ENCODE data around the gene CNPY1.

The CNPY1 gene

DNA sequence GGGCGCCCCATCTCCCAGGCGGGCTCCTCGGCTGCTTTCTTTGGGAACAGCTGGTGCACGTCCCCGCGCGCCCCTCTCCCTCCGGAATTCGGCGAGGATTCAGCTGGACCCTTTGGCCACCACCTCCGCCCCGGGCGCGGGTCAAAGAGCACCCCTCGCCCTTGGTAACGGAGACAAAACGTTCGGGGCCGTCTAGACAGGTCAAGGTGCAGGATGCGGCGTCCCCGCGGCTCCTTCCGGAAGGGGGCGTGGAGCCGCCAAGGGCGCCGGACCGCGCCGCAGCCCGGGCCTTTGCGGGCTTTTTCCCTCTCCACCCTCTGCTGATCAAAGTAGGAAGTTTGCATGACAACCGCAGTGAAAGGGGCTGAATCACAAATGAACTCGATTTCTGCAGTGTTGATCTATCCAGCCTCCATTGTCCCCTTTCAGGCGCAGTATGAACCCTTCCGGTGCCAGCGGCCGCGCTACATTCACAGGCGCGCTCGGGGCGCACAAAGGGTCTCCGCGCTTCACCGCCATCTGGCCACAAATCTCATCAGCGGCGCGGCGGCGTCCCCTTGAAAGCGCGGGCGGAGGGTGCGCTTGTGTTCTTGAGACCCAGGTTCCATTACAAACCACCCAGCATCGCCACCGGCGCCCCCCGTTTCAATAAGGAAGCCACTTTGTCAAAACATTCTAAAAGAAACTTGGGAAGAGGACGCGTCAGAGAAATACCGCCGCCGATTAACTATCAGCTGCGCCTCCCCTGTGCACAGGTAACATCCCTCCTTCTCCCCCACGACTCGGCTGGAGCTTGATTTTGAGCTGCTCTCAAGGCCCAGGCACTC is 36.4 kb downstream of the CNPY1 start:
- no peak for DNase-seq

DNA sequence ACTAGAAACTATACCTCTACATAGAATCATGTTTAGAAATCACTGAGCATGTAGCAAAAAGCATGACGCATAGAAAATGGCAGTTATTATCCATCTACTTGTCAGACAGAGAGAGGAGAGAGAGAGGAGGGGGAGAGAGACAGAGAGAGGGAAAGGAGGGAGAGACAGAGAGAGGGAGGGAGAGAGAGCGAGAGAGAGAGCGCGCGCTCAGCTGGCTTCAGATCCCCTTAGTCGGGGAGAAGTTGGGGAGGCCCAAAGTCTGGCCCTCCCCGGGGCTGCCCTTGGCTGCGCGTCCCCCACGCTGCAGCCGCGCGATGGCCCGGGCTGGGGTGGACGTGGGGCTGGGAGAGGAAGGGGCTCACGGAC is 37.0 kb downstream of the CNPY1 start:
- no peak for DNase-seq

DNA sequence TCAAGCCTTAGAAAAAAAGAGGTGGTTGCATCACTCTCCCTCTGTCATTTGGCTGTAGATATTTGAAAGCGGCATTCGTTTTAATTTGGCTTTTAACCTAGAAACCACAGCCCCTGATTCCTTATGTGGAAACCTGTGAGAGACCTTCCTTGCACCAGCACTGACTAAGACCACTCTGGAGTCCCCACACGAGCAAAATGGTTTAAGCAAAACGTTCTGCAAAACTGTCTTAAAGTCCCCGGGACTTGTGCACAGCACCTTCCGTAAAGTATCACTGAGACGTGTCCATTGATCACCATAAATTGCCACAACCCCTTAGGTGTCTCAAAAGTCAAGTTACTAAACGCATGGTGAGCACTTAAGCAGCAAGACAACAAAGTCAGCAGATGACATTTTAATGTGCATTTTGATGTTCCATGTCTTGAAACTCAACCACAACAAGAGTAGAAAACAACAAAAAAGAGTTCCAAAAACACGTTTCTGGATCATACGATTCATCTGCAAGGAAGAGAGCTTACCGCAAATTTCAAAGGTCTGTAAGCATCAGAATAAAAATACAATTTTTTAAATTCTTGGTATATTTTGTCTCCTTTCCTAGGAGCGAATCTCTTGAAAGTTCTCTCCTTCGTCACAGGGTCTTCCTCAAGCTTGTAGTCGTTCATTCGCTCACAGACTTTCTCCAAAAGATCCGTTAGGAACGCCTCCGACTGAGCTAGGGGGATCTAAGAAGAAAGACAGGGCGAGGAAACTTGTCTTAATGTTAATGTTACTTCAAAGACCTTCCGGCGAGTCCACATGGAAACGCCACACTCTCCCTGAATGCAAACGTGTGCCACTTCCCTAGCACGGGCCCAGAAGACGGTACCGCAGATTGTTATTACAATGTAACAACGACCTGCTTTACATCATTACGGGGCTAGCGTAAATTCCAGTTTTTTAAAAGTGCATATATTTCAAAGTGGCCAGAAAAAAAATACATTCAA is 37.7 kb downstream of the CNPY1 start:
- no peak for DNase-seq

DNA sequence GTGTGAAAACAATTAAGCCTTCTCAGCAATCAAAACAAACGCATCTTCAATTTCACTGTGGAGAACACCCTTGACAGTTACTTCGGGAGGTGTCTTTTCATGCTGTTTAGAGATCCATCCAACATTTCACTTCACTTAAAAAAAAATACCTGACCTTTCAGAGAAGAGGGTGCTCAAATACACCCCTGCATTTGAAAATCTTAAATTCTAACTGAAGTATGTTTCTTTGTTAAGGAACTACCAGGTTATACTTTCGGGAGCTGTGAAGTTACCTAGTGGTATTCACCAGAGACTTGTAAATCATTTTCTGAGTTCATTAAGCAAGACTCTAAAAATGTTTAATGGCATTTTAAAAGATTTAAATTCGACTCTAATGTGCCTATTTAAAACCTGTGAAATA is 38.8 kb downstream of the CNPY1 start:
- no peak for DNase-seq

DNA sequence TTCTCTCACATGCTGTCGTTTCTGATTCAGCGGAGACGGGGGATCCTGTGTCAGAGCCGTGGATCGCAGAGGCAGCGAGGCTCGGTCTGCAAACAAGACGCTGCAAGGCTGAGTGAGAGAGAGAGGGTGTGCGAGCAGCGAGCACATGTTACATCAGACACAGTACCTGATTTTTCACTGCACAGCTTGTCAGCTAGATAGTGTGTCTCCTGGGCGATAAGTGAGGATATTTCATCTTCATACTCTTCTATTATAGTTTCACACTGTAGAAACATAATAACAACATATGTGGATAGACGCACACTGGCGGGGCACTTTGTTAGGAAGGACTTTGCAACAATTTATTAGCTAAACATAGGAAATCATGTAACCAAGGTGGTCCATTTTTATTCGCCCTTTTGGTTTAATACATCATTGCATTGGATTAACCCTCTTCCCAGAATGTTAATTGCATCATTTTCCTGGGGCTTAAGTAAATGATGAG is 39.5 kb downstream of the CNPY1 start:
- DNase-seq, result no peak

DNA sequence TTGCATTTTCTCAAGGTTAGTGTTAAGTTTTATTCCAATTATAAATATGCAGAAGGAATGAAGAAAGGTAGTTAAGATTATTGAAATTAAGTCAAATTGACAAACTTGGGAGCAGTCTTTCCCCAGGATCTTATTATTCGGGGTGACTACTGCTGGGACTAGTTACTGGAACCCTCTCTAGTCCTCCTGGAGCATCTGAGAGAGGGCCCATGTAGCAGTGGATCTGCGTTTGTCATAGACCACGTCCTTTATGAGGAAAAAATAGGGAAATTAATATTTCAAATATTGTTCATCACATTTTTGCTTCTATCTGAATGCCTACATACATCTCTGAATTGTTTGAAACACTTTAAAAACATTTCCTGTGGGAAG is 41.0 kb downstream of the CNPY1 start:
- DNase-seq, result no peak

DNA sequence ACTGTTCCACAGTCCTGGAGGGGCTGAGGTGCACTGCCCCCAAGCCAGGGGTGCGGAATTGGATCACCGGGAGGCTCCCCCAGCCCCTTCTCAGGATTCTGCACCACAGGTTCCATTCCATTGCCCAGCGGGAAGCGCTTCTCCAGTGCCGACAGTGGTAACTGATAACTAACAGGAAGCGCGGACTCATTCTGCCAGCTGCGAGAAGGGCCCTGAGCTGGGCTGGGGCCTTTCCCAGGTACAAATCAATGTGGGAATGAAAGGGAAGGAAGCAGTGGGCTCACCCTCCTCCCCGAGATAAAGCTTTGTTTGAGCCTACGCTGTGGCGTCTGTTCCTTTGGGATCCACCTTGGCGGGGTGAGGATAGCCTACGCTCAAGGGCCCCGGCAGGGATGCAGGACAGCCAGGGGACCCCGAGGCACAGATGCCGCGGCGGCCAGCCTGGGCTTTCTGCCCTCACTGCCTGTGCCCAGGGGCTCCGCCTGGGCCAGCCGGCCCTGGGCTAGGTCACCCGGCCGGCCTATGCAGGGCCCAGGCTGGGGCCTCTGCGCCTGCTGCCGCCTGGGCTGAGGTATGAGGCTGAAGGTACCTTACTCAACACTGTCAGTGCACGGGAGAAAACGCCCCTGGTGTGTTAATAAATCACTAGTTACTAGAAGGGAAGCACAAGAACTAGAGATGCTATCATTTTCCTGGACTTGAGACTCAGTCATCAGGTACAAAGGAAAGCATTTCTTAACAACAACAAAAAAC is 49.0 kb downstream of the CNPY1 start:
- DNase-seq, result no peak

DNA sequence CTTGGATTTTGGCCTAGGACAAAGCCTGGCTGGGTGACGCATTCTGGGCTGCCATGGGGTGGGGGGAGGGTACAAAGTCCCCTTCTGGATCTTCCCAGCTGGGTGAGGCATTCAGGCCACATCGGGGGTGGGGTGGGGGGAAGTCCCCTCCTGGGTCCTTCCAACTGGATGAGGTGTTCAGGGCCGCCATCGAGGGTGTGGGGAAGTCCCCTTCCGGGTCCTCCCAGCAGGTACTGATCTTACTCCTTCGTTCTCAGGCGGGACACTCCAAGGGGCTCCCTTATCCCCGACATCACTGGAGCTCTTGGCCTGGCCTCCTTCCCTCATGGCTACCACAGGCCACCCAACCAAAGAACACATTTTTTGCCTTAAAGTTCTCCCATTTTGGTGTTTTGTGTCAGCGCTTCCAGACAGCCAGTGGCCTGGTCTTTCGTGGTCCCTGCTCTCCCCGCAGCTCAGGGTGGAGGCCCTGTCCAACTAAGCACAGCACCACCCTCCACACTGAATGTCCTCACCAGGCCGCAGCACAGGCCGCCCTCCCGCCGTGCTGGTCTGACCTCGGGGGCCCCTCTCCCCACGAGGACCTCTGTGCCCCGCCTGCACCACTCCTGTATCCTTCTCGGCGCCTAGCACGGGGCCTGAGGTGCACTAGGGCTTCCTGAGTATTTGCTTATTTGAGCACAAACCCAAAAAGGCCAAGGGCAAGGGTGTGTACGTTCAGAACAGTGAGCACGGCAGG is 49.9 kb downstream of the CNPY1 start:
- no peak for DNase-seq

DNA sequence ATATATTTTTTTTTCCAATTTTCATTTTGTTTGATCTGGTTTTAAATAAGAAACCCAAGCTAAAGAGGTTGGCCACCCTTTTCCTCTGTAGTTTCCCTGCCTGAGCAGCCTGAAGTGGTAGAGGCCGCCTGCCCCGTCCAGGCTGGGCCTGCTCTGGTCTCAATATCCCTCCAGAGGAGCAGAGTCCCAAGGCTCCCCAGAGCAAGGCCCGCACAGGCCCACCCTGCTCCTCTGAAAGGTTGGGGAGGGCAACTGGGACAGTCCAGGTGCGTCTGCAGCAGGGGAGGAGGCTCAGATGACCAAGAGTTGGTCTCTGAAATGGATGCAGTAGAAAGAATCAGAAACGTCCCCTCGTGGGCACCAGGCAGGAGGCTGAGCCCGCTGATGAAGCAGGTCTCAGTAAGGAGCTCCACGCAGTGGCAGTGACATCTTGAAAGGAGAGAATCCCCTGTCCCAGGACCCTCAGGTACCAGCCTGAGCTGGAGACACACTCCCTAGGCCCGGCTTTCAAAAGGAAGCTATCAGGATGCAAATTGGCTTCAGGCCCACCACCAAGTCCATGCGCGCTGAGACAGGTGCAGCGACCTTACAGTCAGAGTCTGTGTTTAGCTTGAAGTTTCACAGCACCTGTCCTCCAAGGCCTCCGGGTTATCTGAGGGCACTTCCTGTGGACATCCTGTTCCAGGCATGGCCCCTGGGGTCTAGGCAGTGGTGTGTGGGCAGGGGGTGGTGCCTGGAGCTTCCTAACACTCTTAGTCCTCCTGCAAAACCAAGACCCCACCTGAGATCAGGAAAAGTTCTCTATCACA is 50.7 kb downstream of the CNPY1 start:
- no peak for DNase-seq

DNA sequence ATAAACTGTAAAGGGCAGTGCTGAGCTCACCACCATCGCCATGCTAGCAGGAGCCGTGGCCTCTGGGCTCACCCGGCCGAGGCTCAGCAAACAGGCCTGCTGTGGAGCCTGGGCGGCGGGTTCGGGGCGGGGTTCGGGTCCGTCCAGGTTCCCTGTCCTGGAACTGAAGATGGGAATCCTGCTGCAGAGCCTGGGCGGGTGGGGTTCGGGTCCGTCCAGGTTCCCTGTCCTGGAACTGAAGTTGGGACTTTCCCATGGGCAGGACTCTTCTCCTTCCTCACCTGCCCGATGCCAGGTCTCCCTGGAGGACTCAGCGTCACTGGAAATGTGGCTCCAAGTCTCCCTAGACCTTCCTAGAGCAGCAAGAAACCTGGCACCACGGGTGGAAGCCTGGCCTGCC is 51.8 kb downstream of the CNPY1 start:
- no peak for DNase-seq

DNA sequence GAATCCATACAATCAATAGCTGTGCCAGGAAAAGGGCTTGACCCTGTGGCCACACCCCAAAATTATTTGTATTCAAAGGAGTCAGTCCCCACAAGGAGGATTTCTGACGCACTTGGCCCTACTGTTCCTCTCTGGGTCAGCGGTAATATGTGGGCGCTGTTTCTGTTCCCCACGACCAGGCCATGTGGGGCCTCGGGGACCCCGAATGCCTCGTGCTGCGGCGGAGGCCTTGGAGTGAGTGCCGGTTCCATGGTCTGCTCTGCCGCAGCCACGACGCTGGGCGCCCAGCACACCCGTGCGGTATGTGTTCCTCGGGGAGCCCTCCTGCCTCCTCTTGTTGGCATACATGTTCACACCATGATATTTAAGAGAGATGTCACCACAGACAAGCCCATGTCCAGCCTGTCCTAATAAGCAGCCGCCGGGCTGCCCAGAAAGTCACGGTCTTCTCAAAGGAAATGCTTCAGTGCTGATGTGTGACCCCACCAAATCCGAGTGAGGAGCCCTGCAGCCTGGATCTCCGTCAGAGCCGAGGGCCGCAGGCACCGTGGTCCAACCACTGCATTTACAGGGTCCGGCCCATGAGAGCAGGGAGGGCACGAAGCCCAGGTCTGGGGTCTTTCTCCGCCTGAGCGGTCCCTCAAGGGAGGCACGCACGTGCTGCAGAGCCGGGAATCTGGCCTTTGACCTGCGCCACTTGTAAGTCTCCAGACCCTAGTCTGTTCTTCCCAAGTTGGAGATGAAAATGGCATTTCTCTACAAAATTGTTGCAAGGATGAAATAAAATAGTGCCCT is 52.4 kb downstream of the CNPY1 start:
- DNase-seq, result no peak

DNA sequence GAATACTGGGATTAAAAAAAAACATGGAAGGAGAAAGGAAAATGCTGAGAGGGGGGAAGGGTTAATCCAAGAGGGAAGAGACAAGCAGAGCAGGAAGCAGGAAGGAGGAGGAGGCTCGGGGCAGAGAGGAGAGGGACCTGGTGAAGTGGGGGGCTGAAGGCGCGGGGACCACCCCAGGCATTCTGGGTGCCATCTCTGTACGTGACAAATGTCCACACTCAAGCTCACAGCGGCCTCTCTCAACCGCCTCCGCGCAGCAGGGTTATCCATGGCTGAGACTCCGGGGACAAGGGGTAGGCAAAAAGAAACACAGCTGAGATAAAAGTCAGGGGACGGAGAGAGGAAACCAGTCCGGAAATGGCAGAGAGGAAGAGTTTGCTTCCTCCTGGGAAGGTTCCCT is 54.5 kb downstream of the CNPY1 start:
- DNase-seq, result no peak

DNA sequence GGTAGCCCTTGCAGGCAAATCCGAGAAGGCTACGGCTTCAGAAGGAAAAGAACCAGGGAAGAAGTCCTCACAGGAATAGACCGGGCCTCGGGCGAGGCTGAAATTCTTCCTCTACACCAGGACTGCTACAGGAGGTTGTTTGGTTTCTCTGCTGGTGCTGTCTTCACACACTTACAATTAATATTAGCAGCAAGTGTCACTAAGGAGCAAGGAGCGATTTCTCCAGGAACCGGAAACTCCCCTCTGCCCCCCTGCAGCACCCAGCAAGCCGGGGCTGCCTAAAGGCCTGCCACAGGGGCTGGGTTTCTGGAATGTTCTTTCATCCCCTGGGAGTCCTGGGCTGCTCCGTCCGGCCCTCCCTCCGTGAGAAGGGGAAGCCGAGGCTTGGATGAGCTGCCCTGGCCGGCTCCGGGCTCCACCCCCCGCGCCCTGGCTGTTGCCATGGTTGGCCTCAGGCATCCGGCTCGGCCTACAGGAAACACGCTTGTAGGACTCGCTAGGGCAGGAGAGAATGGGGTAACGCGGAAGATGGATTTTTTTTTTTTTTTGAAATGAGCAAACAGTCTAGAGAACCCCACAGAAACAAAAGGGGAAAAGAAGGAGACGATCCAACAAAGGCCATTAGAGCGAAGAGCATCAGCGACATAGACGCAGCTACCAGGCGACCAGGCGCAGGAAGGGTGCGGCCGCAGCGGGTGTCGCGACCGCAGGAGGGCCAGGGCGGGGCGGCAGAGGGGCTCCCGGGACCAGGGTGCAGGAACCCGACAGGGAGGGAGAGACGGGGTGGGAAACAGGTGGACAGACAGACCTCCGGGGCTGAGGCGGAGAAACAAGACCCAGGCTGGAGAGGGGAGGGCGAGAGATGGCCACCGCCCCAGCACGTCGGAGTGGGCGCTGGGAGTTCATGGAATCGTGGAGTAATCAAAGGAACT is 55.4 kb downstream of the CNPY1 start:
- DNase-seq, result no peak

DNA sequence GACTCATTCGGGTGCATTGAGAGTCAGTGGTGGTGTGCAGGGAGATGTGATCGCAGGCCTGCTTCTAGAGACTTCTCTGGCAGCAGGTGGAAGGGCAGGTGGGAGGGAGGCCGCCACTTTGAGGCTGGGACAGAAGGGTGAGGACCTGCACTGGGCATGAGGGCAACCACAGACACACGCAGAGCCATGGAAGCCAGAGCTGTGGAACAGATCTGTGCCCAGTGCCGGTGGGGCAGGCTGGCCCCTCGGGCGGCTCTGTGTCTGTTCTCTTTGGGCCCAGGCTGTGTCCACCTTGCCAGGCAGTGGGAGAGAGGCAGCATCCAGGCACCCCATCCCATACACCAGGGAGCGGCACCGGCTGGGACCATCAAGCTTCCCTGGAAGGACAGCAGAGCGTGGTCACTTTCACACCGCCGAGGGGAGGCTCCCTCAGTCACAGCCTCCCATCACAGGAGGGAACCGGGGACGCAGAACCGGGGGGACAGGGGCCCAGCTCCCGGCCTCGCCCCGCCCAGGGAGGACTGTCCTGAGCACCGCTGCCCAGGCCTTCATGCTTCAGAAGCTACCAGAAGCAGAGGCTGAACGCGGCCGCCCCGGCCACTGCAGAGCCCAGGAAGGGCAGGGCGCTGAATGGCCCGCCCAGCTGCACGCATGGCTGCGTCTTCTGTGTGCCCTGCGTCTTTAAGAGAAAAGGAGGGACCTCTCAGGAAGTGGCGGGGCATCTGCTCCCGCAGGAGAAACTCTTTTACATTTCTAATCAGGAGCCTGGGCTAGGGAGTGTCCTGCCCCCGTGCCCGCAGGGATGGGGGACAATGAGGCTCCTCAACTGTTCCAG is 56.3 kb downstream of the CNPY1 start:
- DNase-seq, result no peak

DNA sequence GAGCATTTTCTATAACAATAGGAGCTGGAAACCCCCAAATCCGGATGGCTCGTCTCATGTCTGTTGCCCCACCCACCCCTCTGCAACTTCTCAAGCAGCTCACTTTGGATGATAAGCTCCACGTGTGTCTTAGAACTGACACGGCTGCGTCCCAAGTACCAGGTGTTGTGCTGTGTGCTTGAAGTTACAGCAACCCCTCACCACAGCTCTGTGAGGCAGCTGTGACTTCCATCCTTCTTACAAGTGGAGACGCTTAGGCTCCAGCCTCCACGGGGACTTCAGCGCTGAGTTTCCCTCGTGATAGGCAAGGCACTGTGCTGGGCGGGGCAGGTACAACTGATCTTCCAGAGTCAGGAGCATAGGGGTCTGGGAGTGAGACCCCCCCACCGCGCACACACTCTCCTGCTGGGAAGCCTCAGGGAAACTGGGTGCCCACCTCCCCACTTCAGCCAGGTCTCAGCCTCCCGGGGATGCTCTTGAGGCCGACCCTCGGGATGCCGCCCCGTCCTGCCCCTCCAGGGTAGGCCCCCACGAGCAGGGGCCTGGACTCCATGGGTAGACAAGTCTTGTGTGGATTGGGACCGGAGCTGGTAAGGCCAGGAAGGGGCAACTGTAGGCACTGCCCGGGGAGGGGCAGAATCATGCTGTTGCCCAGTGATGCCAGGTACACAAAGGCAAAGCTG is 57.1 kb downstream of the CNPY1 start:
- no peak for DNase-seq

DNA sequence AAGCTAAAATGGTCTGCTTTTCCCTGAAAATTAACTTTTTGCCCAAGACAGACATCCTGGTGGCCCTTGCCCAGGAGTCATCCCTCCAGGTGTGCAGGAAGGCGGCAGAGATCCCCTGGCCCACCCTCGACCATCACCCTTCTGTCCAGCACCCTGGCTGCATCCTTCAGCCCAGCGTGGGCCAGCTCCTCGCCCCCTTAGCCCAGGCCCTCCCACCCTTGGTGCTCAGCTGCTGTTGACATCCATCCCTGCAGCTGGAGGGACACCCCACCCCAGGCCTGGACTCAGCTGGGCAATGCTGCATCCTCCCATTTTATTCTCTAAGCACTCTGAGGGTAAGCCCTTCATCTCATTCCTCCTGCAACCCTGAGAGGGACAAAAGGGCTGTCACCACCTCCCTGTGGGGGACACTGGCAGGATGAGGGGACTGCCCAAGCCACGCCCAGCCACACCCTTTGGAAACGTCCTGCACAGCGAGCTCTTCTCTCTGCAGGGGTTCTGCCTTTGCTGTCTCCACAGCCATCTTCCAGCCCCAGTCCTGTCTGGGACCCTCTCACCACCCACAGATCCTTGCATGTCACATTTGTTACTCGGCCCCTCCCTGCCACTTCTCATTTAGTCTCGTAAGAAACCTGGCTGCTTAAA is 57.8 kb downstream of the CNPY1 start:
- DNase-seq, result no peak

Measured in activated naive CD4-positive, alpha-beta T cell treated with anti-CD3 and anti-CD28 coated beads, Interleukin-2, amount 50 U/mL, for 16 hours (primary cell).